EL (cell line): ENCODE results near the gene TIGD3.

Source experiments
- DNase-seq: peaks from one replicate; pipeline ENCODE4 v3.0.0-alpha.2; 2016

Gene TIGD3

DNA sequence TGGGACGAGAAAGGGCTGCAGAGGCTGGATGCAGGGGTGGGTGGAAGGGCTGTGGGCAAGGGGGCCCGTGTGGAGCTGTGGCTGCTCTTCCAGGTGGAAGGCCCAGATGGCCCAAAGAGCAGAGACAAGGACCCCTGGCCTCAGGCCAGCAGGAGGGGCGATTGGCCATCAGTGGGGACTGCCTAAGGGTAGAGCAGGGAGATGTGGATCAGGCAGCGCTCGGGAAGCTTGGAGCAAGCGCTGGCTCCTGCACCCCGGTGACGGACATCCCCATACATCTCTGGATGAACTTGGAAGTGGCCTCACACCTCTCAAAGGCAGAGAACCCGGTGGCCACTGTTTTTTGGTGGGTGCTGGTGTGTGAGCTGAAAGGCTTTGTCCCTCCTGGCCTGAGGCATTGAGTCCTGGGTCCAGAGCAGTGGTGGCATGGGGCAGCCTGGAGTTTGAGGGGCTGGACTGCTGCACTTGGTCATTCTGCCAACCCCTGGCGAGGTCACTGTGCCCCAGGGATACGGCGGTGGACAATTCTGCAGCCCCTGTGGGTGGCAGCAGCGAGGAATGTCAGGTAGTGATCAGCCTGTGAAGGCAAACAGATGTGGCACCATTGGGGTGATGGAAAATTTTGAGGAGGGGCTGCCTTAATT lies 37.8 kb downstream of the TIGD3 start:
- DNase-seq, result no peak

DNA sequence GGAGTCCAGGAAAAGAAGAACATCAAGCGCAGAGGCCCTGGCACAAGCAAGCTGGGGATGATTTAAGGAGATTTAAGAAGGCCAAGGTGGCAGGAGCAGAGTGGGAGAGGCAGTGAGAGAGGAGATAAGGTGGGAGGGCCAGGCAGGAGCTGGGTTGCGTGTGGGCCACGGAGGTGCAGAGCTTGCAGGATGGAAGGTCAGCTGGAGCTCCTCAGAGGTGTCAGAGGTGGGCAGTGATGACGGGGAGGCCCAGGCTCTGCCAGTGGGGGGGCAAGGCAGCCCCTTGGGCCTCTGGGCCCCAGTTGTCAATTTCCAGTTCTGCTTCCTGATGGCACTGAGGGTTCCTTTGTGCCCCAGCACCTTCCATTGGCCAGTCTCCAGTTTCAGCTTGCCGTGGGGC lies 38.3 kb downstream of the TIGD3 start:
- no peak for DNase-seq

DNA sequence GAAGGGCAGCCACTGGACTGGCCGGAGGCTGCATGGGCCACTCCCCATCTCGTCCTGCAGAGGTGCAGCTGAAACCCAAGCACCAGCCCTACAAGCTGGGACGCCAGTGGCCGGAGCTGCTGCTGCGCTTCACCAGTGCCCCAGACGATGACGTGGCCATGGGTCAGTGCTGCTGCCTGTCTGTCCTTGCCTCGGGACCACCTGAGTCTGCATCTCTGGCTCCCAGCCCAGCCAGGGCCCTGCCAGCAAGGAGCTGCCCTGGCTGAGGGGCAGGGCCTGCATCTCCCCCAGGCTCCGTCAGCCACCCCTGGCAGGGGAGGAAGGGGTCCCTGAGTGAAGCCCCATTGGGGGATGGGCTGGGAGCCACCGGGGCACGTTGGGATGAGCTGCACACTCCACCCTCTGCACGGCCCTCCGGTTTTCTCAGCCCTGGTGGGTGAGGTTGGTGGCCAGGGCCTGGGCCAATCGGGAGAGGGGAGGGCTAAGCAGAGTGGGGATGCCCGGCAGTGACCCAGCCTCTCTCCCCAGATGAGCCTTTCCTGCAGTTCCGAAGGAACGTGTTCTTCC lies 39.0 kb downstream of the TIGD3 start:
- no peak for DNase-seq

DNA sequence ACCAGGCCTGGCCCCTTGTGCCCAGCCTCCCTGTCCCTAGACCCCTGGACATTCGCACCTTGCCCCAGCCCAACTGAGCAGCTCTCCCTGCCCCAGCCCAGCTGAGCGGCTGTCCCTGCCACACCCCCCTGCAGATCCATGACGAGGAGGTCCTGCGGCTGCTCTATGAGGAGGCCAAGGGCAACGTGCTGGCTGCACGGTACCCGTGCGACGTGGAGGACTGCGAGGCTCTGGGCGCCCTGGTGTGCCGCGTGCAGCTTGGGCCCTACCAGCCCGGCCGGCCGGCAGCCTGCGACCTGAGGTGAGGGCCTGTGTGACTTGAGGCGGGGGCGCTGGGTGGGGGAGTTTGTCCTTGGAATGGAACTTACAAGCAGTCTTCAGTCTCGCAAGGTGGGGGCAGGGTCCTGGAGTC lies 39.6 kb downstream of the TIGD3 start:
- DNase-seq, result no peak

DNA sequence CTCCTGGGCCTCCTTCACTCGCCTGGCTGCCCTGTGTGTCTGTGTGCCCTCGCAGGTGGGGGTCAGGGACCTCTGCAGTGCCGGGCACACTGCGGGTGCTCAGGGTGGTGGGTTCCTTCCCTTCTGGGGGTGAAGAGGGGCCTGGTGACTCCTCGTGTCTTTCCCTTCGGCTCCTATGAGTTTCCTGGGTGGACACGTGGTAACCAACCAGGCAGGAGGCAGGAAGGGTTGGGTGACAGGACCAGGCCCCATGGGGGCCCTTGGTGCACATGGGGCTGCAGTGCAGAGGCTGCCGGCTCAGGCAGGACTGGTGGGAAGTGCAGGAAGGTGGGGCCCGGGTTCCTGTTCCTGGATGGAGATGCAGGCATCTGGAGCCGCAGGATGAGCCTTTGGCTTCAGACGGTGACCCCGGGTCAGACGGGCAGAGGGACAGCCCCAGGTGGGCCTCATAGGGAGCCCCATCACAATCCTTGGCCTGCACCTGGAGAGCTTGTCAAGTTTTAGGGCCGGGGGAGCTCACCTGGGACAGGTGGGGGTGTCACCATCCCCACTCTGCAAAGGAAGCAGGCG lies 41.5 kb downstream of the TIGD3 start:
- DNase-seq, result no peak

DNA sequence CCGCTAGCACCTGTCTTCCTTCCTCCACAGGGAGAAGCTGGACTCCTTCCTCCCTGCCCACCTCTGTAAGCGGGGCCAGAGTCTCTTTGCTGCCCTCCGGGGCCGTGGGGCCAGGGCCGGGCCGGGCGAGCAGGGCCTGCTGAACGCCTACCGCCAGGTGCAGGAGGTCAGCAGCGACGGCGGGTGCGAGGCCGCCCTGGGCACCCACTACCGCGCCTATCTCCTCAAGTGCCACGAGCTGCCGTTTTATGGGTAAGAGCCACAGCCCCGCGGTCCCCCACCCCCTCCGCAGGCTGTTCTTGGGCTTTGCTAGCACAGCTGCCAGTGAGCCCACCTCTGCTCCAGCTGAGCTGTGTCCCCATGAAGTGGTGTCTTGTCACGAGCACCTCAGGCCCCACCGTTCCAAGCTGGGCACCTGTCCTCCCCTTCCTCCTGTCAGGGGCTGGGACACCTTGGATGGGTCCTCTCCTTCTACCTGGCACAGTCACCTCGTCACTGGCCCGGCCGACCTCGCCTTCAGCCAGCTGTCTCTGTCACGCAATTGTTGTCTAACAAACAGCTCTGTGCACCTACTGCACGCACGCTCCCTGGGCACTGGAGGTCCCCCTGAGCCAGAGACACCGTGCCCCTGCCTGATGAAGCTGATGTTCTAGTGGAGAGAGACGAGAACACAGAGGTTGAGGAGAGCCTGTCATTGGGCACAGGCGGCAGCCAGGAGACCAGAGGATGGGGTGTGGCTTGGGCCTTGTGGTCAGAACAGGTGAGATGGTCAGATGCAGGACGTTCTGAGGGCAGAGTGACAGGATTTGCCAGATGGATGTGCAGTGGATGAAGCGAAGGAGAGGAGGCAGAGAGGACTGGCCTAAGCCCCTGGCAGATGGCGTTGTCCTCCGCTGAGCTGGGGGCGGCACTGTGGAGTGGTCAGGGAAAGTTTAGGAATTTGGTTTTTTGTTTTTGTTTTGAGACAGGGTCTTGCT lies 42.5 kb downstream of the TIGD3 start:
- DNase-seq, result no peak

- no peak for DNase-seq
Measured at GRCh38 chr11:65398362-65398910, 43.9 kb downstream of the TIGD3 start.

DNA sequence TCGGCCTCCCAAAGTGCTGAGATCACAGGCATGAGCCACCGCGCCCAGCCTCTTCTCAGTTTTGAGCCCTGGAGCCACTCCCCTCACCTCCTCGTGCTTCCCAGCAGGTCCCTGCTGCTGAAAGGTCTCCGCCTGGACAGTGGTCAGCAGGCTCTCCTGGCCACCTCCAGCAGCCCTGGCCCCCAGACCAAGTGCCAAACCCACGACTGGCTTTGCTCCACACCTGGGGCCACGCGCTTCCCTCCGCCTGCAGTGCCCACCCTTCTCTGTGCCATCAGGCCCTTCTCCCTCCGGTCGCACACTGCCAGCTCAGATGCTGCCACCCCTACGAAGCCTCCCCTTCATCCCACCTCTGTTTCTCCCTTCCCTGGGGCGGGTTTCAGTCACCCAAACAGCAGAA lies 44.7 kb downstream of the TIGD3 start:
- DNase-seq, result no peak

GRCh38 chr11:65399845-65400244 lies 45.3 kb downstream of the TIGD3 start:
- DNase-seq, result no peak

DNA sequence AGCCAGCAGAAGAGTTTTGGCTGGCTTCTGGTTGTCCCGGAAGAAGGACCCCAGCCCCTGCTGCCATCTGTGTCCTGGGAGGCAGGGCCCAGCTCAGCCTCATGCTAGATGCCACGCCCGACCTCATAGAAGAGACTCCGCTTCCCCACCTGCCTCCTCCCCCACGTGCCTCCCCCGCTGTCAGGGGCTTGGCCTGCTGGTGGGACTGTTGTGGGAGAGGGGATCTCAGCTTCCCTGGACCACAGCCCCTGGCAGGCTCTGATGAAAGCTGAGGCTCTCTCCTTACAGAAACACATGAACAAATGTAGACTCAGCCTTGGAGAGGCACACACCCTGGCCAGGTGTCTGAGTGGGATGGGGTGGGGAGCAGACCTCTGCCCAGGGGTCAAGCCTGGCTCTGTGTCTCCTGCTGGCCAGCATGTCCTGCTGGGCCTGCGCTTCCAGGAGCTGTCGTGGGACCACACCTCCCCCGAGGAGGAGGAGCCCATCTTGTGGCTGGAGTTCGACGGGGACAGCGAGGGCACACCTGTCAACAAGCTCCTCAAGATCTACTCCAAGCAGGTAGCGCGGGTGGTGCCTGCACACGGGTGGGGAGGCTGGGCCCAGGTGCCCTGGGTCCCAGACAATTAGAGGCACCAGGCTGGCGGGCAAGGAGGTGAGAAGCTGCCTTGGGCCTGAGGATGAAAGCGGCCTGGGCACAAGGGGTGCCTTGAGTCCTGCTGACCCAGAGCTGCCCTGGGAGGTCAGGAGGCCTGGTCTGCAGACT lies 45.9 kb downstream of the TIGD3 start:
- no peak for DNase-seq

DNA sequence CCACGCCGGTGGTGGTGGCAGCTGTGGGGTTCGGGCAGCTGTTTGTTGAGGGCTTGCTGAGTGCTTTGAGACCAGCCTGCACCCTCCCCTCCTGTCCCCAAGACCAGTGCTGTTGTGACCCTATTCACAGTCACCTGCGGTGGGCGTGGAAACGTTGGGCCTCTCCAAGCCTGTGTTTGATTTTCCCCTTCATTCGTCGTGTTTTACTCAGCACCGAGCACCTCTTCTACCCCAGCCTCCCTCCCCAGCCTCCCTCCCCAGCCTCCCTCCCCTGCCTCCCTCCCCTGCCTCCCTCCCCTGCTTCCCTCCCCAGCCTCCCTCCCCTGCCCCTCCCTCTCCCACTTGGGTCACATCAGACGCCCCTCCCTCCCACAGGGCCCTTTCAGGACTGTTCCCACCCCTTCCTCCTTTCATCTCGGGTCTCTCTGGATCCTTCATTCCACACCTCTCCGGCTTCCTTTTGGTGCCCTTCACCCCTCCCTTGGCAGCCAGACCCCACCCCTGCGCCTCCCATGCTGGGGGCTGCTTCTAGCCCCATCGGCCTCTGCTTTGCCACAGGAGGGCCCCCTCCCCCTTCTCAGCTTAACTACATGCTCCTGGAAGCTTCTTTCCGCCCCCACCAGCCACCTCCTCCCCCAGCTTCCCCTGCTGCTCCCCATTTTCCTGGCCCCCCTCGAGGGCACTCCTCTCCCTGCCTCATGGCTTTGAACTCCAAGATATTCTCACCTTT lies 46.7 kb downstream of the TIGD3 start:
- DNase-seq, result no peak

GRCh38 chr11:65401803-65402248 lies 47.3 kb downstream of the TIGD3 start:
- DNase-seq, result no peak

GRCh38 chr11:65402790-65403189 lies 48.2 kb downstream of the TIGD3 start:
- no peak for DNase-seq

DNA sequence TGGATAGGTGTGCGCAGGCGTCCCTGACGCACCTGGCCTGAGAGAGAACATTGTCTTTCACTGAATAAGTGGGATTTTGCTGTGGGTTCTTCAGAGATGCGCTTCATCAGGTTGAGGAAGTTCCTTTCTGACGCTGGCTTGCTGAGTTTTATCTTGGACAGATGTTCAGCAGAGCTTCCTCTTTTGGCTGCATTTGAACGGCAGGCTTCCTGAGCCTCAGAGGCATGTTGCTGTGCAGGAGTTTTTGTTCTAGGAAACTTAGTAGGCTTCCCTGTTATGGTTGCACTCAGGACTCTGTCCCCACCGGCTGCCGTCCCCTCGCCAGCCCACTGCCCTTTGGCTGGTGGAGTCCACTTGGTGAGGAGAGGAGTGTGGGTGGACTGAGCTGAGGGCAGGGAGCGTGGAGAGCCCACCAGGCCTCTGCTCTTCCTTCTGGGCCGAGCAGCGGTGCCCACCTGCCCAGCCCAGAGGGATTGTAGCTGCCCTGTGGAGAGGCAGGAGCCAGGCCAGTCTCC lies 49.1 kb downstream of the TIGD3 start:
- no peak for DNase-seq

DNA sequence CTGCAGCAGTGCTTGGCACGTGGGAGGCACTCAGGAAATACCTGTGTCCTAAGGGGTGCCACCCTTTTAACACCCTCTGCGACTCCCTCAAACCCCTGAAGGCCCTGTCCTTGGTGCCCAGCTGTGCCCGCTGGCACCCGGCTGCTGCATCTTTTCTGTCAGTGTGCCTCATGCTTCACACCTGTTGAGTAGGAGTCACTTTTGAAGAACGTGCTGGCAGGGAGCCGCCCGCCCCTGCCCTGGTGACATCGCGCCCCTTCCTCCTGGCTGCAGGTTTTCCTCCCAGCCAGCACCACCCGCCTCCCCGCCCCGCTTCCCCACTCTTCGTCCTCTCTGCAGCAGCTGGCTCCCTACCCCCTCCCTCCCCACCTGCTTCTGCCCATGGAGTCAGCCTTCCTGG lies 49.7 kb downstream of the TIGD3 start:
- no peak for DNase-seq

GRCh38 chr11:65404638-65405339 lies 50.2 kb downstream of the TIGD3 start:
- DNase-seq, result no peak
